ENCODE measurements around the gene PUSL1.

The PUSL1 gene, protein sequence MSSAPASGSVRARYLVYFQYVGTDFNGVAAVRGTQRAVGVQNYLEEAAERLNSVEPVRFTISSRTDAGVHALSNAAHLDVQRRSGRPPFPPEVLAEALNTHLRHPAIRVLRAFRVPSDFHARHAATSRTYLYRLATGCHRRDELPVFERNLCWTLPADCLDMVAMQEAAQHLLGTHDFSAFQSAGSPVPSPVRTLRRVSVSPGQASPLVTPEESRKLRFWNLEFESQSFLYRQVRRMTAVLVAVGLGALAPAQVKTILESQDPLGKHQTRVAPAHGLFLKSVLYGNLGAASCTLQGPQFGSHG

GRCh38 chr1:1307923-1308755 is at the start of gene PUSL1, which contains the start of gene ACAP3:
PUSL1 (plus strand) TSS chr1:1308597; CDS start chr1:1308644, 47 bp downstream.
ACAP3 (minus strand) TSS chr1:1307930; CDS start chr1:1307815, 115 bp downstream.
- DNase-seq = peak; percentile 83 to 91

GRCh38 chr1:1259119-1259488 is 49.3 kb upstream of the PUSL1 start:
- DNase-seq = no peak

GRCh38 chr1:1259540-1259939 is 48.9 kb upstream of the PUSL1 start:
- DNase-seq = no peak

DNA sequence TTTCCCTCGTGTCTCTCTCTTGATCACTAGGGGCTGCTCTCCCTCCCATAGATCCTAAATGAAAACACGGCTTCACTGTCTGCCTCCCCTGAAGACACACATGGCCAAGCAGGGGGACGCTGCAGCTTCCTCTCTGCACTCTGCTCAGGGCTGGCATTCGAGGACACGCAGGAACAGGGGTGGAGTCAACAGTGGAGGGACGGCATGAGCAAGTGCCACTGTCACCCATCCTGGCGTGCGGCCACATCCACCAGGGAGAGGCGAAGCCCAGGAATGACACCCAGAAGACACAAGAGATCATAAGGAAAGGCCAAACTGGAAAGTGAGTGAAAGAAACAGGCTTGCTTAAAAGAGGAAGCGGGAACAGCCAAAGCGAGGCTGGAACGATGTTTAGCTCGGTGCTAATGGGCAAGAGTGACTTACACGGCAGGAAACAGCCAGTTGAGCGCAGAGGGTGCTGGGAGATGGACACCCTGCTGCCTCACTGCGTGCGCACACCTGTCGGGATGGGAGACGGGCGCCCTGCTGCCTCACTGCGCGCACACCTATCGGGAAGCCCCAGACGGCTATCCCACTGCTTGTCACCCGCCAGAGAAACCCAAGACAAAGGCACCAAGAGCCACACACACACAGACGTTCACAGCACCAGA is 48.3 kb upstream of the PUSL1 start:
- no peak for DNase-seq

DNA sequence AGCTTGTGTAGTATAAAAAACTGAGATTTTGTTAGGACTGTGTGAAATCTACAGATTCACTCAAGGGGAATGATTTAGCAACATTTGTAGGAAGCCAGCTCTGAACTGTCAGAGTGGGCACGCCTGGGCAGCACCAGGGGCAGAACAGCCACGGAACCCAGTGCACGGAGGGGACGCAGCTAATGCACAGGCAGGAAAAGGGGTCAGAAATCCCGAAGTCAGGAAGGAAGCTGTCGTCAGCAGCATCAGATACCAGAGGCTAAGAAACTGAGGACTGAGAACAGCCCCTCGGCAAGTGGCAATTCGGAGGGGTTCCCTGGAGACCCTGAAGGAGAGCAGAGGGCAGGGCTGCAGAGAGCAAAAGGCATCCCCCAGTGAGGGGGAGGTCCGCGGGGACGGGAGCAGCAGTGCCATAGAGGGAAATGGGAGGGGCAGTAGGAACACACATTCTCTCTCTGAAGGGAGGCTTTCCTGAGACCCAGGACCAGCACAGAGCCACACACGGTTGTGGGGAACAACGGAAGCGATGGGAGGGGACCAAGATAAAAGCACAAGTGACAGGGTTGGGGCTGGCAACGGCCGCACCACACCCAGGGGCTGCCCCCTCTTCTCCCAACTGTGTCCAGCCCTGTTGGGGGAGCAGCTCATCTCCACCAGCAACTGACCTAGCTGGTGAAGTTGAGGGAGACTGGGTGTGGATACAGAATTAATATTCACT is 47.4 kb upstream of the PUSL1 start:
- DNase-seq = no peak

GRCh38 chr1:1262071-1262470 is 46.3 kb upstream of the PUSL1 start:
- DNase-seq = no peak

GRCh38 chr1:1262758-1263157 is 45.6 kb upstream of the PUSL1 start:
- no peak for DNase-seq

- DNase-seq = no peak
Observed at GRCh38 chr1:1264026-1264425, 44.4 kb upstream of the PUSL1 start.

- DNase-seq = no peak
Observed at GRCh38 chr1:1264868-1265272, 43.5 kb upstream of the PUSL1 start.

DNA sequence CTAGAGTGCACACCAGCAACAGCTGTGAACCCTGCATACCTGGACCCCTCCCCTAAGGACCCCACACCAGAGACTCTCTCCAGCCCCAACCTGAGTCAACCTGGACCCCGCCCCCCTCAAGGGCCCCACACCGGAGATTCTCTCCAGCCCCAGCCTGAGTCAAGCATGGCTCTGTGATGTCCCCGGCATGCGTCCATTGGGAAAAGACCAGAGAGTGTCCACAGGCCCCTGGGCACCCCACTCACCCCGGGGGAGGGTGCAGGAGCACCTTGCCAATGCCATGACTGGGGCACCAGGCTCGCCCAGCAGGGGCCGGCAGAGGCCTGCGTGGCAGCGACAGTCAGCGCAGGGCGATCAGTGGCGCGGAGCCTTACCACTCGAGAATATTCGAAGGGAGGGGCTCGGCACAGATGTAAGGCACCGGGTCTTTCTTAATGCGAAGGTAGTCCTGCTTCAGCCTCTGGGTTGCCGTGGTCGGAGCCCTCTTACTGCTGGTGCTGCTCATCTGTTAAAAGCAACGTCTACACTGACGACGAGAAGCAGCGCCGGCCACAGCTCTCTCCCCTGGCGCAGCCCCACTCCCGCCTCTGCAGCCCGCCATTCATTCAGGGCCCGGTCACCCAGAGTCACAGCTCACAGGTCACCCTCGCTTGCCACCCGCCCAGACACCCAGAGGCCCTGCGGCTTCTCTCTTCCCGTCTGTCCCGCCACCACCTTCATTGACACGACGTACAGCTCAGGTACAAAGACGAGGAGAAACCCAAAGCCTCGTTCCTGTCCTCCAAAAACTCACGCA is 40.7 kb upstream of the PUSL1 start:
- DNase-seq = no peak

DNA sequence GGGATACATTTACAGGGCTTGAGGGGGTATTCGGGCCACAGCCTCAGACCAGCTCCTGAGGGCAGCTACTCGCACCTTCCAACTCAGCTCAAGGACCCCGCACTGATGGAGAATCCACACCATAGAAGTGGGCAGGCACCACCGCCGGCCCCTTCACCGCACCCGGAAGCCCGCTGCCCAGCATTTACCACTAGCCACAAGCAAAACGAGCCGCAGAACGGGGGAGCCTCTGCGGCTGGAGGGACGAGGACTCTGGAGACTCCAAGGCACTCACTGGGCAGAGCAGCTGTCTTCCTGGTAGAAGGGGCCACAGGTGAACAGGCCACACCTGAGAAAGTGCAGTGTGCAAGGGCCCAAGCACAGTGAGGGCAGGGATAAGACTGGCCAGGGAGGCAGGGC is 40.1 kb upstream of the PUSL1 start:
- DNase-seq = no peak

- no peak for DNase-seq
Observed at GRCh38 chr1:1270813-1271212, 37.6 kb upstream of the PUSL1 start.

- no peak for DNase-seq
Observed at GRCh38 chr1:1272341-1273208, 35.8 kb upstream of the PUSL1 start.

DNA sequence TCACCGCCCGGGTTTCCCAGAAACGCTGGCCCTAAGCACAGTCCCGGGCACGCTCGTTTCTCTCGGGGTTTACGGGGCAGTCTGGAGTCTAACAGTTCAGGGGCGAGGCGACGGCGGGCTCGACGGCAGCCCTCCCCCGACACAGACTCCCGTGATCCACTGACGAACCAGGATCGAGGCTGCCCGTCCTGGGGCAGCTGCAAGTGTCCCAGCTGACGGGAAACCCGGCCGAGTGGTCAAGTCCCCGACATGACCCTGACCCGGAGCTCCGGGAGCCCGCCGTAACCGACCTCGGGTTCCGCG is 35.2 kb upstream of the PUSL1 start:
- DNase-seq = no peak

DNA sequence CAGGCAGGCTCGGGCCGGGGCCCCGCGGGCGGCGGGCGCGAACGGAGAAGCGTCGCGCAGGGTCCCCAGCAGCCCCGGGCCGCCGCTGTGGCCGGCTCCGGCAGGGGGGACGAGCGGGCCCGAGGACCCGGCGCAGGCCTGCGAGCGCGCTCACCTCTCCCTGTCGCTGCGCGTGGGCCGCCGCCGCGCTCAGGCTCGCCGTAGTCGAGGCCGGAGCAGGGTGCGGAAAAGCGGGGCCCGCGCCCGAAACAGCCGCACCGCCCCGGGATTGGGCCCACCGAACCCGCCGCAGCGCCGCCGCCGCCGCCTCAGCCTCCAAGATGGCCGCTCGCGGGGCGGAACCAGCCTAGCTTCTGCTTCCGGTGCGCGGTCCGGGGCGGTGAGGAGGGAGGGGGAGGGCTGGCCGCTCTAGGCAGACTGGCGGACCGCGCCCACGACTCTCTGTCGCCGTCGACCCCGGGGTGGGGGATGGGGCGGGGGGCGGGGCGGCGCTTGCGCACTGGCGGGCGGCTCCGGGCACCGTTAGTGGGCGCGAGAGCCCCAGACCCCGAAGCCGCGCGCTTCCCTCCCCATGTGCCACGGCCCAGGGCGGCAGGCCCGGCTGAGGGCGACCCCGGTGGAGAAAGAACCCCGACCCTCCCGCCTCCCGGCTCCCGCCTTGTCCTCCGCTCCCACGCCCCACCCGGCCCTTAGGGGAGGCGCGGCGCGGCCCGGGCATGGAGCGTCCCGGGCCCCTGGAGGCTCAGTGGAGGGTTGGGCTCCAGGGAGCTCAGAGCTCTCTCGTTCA is 34.7 kb upstream of the PUSL1 start, which contains the start of gene UBE2J2:
Gene UBE2J2 (minus strand): TSS at position 343 of the 787 bp plus-strand sequence. CDS start 5,862 bp downstream, outside the sequence.
- peak; percentile 93 to 95 for DNase-seq

DNA sequence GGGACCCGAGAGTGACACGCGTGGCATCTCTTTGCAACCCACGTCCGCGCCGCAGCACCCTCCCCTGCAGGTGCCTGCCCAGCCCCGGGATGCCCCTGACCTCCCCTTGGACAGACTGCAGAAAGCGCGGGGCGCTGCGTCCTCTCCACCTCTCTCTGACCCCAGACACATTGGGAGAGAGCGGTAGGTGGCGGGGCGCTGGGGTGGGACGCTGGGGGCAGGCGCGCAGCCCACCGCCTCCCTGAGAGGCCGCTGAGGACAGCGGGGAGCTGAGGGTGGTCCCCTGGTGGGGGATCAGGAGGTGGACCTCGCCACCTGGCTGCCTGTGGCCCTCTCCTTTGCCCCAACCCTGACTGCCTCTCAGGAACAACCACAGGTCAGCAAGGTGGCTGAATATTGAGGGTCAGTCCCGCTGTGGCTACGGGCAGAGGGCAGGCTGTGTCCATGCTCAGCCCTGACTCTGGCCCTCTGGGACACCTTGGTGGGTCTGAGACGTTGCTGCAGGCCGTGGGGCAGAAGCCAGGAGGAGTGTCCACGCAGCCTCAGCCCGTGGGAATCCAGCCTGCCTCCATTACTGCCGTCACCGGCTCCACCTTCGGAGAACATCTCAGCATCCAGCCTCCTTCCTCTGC is 34.0 kb upstream of the PUSL1 start:
- no peak for DNase-seq

GRCh38 chr1:1274931-1275431 is 33.4 kb upstream of the PUSL1 start:
- DNase-seq = no peak

- DNase-seq = no peak
Observed at GRCh38 chr1:1275836-1276235, 32.6 kb upstream of the PUSL1 start.

GRCh38 chr1:1278620-1279019 is 29.8 kb upstream of the PUSL1 start:
- no peak for DNase-seq

DNA sequence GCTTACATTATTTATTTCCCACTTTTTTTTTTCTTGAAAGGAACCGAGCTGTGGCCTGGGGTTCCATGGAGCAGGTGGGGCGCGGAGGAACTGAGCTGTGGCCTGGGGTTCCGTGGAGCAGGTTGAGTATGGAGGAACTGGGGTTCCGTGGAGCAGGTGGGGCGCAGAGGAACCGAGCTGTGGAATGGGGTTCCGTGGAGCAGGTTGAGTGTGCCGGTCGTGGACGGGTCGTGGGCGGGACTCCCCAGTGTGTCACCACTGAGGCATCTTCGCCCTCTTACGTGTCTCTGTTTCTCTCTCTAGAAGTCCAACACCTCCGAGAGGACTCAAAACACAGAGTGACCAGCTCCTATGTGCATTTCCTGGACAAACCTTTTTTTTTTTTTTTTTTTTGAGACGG is 29.4 kb upstream of the PUSL1 start:
- no peak for DNase-seq
